HEK293 (cell line): Measurements from ENCODE around the gene MLLT6.
A peak's percentile ranks its signal among the peaks of the same experiment; 100 is the strongest.

ENCODE experiments used
- IKZF3 ChIP-seq: fragments of 450-650 bp; IDR thresholded peaks from 2 replicates; pipeline ENCODE4 v1.5.0; 2018; ENCODE audit warnings: missing biosample characterization, mild to moderate bottlenecking, missing genetic modification characterization, moderate library complexity
- INSM2 ChIP-seq: fragments of 450-650 bp; formaldehyde crosslinking; IDR thresholded peaks from 2 replicates; pipeline ENCODE4 v1.5.1; 2016; ENCODE audit warnings: missing biosample characterization, missing genetic modification characterization
- KLF16 ChIP-seq: fragments of 450-650 bp; formaldehyde crosslinking; IDR thresholded peaks from 2 replicates; pipeline ENCODE4 v1.5.1; 2017; ENCODE audit warnings: missing biosample characterization, missing genetic modification characterization
- KLF17 ChIP-seq: fragments of 450-650 bp; formaldehyde crosslinking; IDR thresholded peaks from 2 replicates; pipeline ENCODE4 v1.5.1; 2016; ENCODE audit warnings: missing biosample characterization, missing genetic modification characterization
- SP7 ChIP-seq: fragments of 450-650 bp; formaldehyde crosslinking; IDR thresholded peaks from 2 replicates; pipeline ENCODE4 v1.5.1; 2016; ENCODE audit warnings: missing biosample characterization, missing genetic modification characterization
- WT1 ChIP-seq: fragments of 450-650 bp; formaldehyde crosslinking; IDR thresholded peaks from 2 replicates; pipeline ENCODE4 v1.5.1; 2016; ENCODE audit warnings: missing biosample characterization, missing genetic modification characterization
- ZBTB20 ChIP-seq: fragments of 450-650 bp; formaldehyde crosslinking; IDR thresholded peaks from 2 replicates; pipeline ENCODE4 v1.5.1; 2016; ENCODE audit warnings: missing biosample characterization, missing genetic modification characterization
- ZNF2 ChIP-seq: fragments of 450-650 bp; formaldehyde crosslinking; IDR thresholded peaks from 2 replicates; pipeline ENCODE4 v1.5.1; 2016; ENCODE audit warnings: missing biosample characterization, missing genetic modification characterization
- ZNF335 ChIP-seq: fragments of 450-650 bp; formaldehyde crosslinking; conservative IDR thresholded peaks from 2 replicates; pipeline ENCODE4 v1.5.1; 2016; ENCODE audit warnings: missing biosample characterization, missing genetic modification characterization
- ZNF341 ChIP-seq: fragments of 450-650 bp; formaldehyde crosslinking; IDR thresholded peaks from 2 replicates; pipeline ENCODE4; 2016; ENCODE audit warnings: low read depth, missing biosample characterization, missing genetic modification characterization
- TF ChIP-seq, protein P1 (sequence below): fragments of 450-650 bp; formaldehyde crosslinking; conservative IDR thresholded peaks from 2 replicates; pipeline ENCODE4 v1.5.1; 2016; ENCODE audit warnings: low read depth, missing biosample characterization, missing genetic modification characterization
- TF ChIP-seq, protein P2 (sequence below): fragments of 450-650 bp; formaldehyde crosslinking; IDR thresholded peaks from 2 replicates; pipeline ENCODE4 v1.5.1; 2016; ENCODE audit warnings: missing biosample characterization, missing genetic modification characterization
- TF ChIP-seq, protein P3 (sequence below): fragments of 450-650 bp; formaldehyde crosslinking; IDR thresholded peaks from 2 replicates; pipeline ENCODE4 v1.5.1; 2016; ENCODE audit warnings: missing biosample characterization, missing genetic modification characterization, borderline replicate concordance

The MLLT6 gene

DNA sequence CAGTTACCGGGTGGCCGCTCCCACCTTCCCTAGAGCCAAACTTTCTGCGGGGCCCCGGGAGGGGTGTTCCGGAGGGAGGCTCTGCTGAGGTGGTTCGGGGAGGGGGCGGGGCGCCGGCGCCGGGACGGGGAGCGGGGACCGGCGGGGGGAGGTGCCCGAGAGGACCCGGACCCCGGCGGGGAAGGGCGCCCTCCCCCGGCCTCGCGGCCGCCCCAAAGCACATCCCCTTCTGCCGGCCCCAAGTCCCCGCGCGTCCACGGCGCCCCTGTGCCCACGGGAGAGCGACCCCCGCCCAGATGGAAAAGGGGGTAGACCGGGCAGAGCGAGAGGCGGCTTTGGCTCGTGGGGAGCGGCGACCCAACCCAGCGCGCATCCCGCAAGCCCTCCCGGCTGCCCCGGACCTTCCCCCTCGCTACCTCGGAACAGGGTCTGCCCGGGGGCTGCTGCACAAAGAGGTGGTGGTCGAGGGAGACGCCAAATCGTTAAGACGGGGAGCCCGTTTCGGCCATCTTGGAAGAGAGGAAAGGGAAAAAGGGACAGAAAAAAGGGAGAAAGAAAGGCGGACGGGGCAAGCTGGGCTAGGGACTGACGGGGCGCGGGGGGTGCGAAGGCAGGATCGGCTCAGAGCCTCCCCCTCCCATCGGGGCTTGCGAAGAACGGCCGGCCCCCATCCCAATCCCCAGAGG lies 42.5 kb downstream of the MLLT6 start (continued):
- TF ChIP-seq IKZF3 (peak; percentile 37), ZNF335 (tag by site-specific recombination) (peak; percentile 96), SP7 (tag by site-specific recombination) (peak; percentile 38), ZBTB20 (tag by site-specific recombination) (peak; percentile 91), ZNF2 (tag by site-specific recombination) (peak; percentile 53), ZNF341 (tag by site-specific recombination) (peak; percentile 96), INSM2 (tag by site-specific recombination) (0 out of 2 replicates have a peak, but pooled peaks have one; percentile 14), KLF17 (tag by site-specific recombination) (peak; percentile 65; the same call in 1 of the 2 replicates), WT1 (tag by site-specific recombination) (peak; percentile 37; the same call in 1 of the 2 replicates), KLF16 (0 out of 2 replicates have a peak, but pooled peaks have one; percentile 25)
- TF ChIP-seq, protein P1, sequence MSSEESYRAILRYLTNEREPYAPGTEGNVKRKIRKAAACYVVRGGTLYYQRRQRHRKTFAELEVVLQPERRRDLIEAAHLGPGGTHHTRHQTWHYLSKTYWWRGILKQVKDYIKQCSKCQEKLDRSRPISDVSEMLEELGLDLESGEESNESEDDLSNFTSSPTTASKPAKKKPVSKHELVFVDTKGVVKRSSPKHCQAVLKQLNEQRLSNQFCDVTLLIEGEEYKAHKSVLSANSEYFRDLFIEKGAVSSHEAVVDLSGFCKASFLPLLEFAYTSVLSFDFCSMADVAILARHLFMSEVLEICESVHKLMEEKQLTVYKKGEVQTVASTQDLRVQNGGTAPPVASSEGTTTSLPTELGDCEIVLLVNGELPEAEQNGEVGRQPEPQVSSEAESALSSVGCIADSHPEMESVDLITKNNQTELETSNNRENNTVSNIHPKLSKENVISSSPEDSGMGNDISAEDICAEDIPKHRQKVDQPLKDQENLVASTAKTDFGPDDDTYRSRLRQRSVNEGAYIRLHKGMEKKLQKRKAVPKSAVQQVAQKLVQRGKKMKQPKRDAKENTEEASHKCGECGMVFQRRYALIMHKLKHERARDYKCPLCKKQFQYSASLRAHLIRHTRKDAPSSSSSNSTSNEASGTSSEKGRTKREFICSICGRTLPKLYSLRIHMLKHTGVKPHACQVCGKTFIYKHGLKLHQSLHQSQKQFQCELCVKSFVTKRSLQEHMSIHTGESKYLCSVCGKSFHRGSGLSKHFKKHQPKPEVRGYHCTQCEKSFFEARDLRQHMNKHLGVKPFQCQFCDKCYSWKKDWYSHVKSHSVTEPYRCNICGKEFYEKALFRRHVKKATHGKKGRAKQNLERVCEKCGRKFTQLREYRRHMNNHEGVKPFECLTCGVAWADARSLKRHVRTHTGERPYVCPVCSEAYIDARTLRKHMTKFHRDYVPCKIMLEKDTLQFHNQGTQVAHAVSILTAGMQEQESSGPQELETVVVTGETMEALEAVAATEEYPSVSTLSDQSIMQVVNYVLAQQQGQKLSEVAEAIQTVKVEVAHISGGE: peak; percentile 25; the same call in 1 of the 2 replicates
- TF ChIP-seq, protein P2, sequence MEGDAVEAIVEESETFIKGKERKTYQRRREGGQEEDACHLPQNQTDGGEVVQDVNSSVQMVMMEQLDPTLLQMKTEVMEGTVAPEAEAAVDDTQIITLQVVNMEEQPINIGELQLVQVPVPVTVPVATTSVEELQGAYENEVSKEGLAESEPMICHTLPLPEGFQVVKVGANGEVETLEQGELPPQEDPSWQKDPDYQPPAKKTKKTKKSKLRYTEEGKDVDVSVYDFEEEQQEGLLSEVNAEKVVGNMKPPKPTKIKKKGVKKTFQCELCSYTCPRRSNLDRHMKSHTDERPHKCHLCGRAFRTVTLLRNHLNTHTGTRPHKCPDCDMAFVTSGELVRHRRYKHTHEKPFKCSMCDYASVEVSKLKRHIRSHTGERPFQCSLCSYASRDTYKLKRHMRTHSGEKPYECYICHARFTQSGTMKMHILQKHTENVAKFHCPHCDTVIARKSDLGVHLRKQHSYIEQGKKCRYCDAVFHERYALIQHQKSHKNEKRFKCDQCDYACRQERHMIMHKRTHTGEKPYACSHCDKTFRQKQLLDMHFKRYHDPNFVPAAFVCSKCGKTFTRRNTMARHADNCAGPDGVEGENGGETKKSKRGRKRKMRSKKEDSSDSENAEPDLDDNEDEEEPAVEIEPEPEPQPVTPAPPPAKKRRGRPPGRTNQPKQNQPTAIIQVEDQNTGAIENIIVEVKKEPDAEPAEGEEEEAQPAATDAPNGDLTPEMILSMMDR (tag by site-specific recombination): peak; percentile 77
- TF ChIP-seq, protein P3, sequence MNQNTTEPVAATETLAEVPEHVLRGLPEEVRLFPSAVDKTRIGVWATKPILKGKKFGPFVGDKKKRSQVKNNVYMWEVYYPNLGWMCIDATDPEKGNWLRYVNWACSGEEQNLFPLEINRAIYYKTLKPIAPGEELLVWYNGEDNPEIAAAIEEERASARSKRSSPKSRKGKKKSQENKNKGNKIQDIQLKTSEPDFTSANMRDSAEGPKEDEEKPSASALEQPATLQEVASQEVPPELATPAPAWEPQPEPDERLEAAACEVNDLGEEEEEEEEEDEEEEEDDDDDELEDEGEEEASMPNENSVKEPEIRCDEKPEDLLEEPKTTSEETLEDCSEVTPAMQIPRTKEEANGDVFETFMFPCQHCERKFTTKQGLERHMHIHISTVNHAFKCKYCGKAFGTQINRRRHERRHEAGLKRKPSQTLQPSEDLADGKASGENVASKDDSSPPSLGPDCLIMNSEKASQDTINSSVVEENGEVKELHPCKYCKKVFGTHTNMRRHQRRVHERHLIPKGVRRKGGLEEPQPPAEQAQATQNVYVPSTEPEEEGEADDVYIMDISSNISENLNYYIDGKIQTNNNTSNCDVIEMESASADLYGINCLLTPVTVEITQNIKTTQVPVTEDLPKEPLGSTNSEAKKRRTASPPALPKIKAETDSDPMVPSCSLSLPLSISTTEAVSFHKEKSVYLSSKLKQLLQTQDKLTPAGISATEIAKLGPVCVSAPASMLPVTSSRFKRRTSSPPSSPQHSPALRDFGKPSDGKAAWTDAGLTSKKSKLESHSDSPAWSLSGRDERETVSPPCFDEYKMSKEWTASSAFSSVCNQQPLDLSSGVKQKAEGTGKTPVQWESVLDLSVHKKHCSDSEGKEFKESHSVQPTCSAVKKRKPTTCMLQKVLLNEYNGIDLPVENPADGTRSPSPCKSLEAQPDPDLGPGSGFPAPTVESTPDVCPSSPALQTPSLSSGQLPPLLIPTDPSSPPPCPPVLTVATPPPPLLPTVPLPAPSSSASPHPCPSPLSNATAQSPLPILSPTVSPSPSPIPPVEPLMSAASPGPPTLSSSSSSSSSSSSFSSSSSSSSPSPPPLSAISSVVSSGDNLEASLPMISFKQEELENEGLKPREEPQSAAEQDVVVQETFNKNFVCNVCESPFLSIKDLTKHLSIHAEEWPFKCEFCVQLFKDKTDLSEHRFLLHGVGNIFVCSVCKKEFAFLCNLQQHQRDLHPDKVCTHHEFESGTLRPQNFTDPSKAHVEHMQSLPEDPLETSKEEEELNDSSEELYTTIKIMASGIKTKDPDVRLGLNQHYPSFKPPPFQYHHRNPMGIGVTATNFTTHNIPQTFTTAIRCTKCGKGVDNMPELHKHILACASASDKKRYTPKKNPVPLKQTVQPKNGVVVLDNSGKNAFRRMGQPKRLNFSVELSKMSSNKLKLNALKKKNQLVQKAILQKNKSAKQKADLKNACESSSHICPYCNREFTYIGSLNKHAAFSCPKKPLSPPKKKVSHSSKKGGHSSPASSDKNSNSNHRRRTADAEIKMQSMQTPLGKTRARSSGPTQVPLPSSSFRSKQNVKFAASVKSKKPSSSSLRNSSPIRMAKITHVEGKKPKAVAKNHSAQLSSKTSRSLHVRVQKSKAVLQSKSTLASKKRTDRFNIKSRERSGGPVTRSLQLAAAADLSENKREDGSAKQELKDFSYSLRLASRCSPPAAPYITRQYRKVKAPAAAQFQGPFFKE (tag by site-specific recombination): no peak
- TF ChIP-seq, all 188 proteins: peak for 46
